Mesenchymal stem cell (in vitro differentiated cells and primary cell): ENCODE data around the gene ORM1.

Experiments
- DNase-seq: peaks from one replicate; pipeline ENCODE4 v3.0.0-alpha.2; 2013
- H2AFZ ChIP-seq: one replicate; pipeline ENCODE4 v1.6.1; 2013; ENCODE audit warnings: low read depth, mild to moderate bottlenecking, control low read depth, inconsistent platforms, low read length, moderate library complexity
- H2AK5ac ChIP-seq: 2 replicates; pipeline ENCODE4 v1.6.1; 2013; ENCODE audit warnings: low read length, moderate library complexity, mild to moderate bottlenecking, inconsistent platforms; ENCODE audit not compliant: severe bottlenecking
- H2BK120ac ChIP-seq: one replicate; pipeline ENCODE4 v1.6.1; 2013; ENCODE audit warnings: low read depth, mild to moderate bottlenecking, inconsistent platforms, low read length, moderate library complexity
- H2BK12ac ChIP-seq, 2 experiments: one replicate each; pipeline ENCODE4 v1.6.1; 2013; ENCODE audit warnings: inconsistent platforms in 2 of 2, low read length in 2 of 2, mild to moderate bottlenecking in 2 of 2, moderate library complexity in 2 of 2, control low read depth in 1 of 2
- H2BK15ac ChIP-seq: one replicate; pipeline ENCODE4 v1.6.1; 2013; ENCODE audit warnings: mild to moderate bottlenecking, low read depth, inconsistent platforms; ENCODE audit not compliant: poor library complexity, severe bottlenecking
- H2BK5ac ChIP-seq: 2 replicates; pipeline ENCODE4 v1.6.1; 2013; ENCODE audit warnings: low read depth, mild to moderate bottlenecking, low read length, control low read depth, inconsistent platforms; ENCODE audit not compliant: poor library complexity, severe bottlenecking
- H3K14ac ChIP-seq, 2 experiments: one replicate each; pipeline ENCODE4 v1.6.1; 2013; ENCODE audit warnings: inconsistent platforms in 2 of 2, low read length in 2 of 2, control low read depth in 1 of 2, mild to moderate bottlenecking in 1 of 2, moderate library complexity in 1 of 2
- H3K18ac ChIP-seq, 2 experiments: one replicate each; pipeline ENCODE4 v1.6.1; 2013; ENCODE audit warnings: inconsistent platforms in 2 of 2, low read length in 2 of 2, control low read depth in 1 of 2, low read depth in 1 of 2, mild to moderate bottlenecking in 1 of 2
- H3K23ac ChIP-seq, 2 experiments: one replicate each; pipeline ENCODE4 v1.6.1; 2013; ENCODE audit warnings: inconsistent platforms in 2 of 2, low read length in 2 of 2, mild to moderate bottlenecking in 2 of 2, moderate library complexity in 2 of 2, control low read depth in 1 of 2
- H3K27ac ChIP-seq: 2 replicates; pipeline ENCODE4 v1.5.1; 2013; ENCODE audit warnings: mild to moderate bottlenecking, moderate library complexity, low read length, control low read depth, inconsistent platforms; ENCODE audit not compliant: poor library complexity, severe bottlenecking
- H3K27me3 ChIP-seq, 2 experiments: 2 replicates each; pipeline versions ENCODE4 v1.6.1 to v1.7.0; 2013; ENCODE audit warnings: low read length in 2 of 2, mild to moderate bottlenecking in 2 of 2, moderate library complexity in 2 of 2, control low read depth in 1 of 2, inconsistent platforms in 1 of 2; ENCODE audit not compliant: control insufficient read depth in 1 of 2, insufficient read depth in 1 of 2
- H3K36me3 ChIP-seq, 2 experiments: 2 replicates each; pipeline versions ENCODE4 v1.6.1 to v1.7.0; 2013; ENCODE audit warnings: low read length in 2 of 2, control low read depth in 1 of 2, inconsistent platforms in 1 of 2, low read depth in 1 of 2, mild to moderate bottlenecking in 1 of 2; ENCODE audit not compliant: insufficient read depth in 2 of 2, control insufficient read depth in 1 of 2
- H3K4ac ChIP-seq, 2 experiments: one replicate each; pipeline ENCODE4 v1.6.1; 2013; ENCODE audit warnings: inconsistent platforms in 2 of 2, low read length in 2 of 2, mild to moderate bottlenecking in 2 of 2, moderate library complexity in 2 of 2, control low read depth in 1 of 2, low read depth in 1 of 2
- H3K4me1 ChIP-seq: 2 replicates; pipeline ENCODE4 v1.6.1; 2013; ENCODE audit warnings: low read depth, low read length, control low read depth; ENCODE audit not compliant: control insufficient read depth, insufficient read depth
- H3K4me2 ChIP-seq: 2 replicates; pipeline ENCODE4 v1.6.1; 2013; ENCODE audit warnings: low read length, mild to moderate bottlenecking, inconsistent platforms; ENCODE audit not compliant: poor library complexity, severe bottlenecking
- H3K4me3 ChIP-seq, 2 experiments: 2 replicates each; pipeline versions ENCODE4 v1.5.1 to v1.7.0; 2013; ENCODE audit warnings: low read length in 2 of 2, mild to moderate bottlenecking in 2 of 2, control low read depth in 1 of 2, low read depth in 1 of 2; ENCODE audit not compliant: insufficient read depth in 1 of 2
- H3K79me1 ChIP-seq: replicated peaks from 2 replicates; pipeline ENCODE4 v1.6.1; 2013; ENCODE audit warnings: mild to moderate bottlenecking, control low read depth, low read length, inconsistent platforms; ENCODE audit not compliant: poor library complexity, severe bottlenecking
- H3K9ac ChIP-seq: 2 replicates; pipeline ENCODE4 v1.7.0; 2013; ENCODE audit warnings: mild to moderate bottlenecking, low read length, moderate library complexity
- H3K9me3 ChIP-seq: 2 replicates; pipeline ENCODE4 v1.7.0; 2013; ENCODE audit warnings: mild to moderate bottlenecking, low read length; ENCODE audit not compliant: control insufficient read depth
- H4K8ac ChIP-seq: one replicate; pipeline ENCODE4 v1.6.1; 2013; ENCODE audit warnings: inconsistent platforms, mild to moderate bottlenecking, low read length, moderate library complexity
- H4K91ac ChIP-seq: one replicate; pipeline ENCODE4 v1.6.1; 2013; ENCODE audit warnings: mild to moderate bottlenecking, low read length, inconsistent platforms
- WGBS: methylation state at CpG from one replicate; pipeline ENCODE4 v1.1.7; 2013; ENCODE audit warnings: mixed read lengths; 5-methylcytosine and 5-hydroxymethylcytosine counted together

ORM1 gene

GRCh38 chr9:114341152-114341830 is 18.4 kb downstream of the ORM1 start:
- H3K79me1 ChIP-seq: peaks cover 1% of the 10 kb centered on the region
- no peak overlapping the region for H3K23ac ChIP-seq
- H2BK5ac ChIP-seq: no peak overlapping the region
- no peak overlapping the region for H2AFZ ChIP-seq
- DNase-seq: no peak
- H2BK120ac ChIP-seq: no peak overlapping the region
- H4K8ac ChIP-seq: no peak overlapping the region
- H2AK5ac ChIP-seq: no peak overlapping the region
- H3K9ac ChIP-seq: no peak overlapping the region
- H2BK15ac ChIP-seq: no peak overlapping the region
- no peaks in the 10 kb centered on the region for H3K9me3 ChIP-seq
- no peak overlapping the region for H3K18ac ChIP-seq
- H3K4ac ChIP-seq: no peak overlapping the region
- no peaks in the 10 kb centered on the region for H3K4me1 ChIP-seq
- WGBS: 93% methylated on average over 11 of the region's 12 CpGs
- no peak overlapping the region for H2BK12ac ChIP-seq
- no peak overlapping the region for H3K4me3 ChIP-seq
- no peak overlapping the region for H3K14ac ChIP-seq
- H3K27ac ChIP-seq: no peak overlapping the region
- no peaks in the 10 kb centered on the region for H3K27me3 ChIP-seq
- no peak overlapping the region for H4K91ac ChIP-seq
- H3K36me3 ChIP-seq: peaks cover 89 to 91% of the 10 kb centered on the region in 2 experiments
- no peak overlapping the region for H3K4me2 ChIP-seq

GRCh38 chr9:114341991-114342390 is 19.1 kb downstream of the ORM1 start:
- Histone ChIP-seq H2AK5ac (no peak overlapping the region), H3K4me2 (no peak overlapping the region), H2BK12ac (no peak overlapping the region), H2AFZ (no peak overlapping the region), H3K4me1 (no peaks in the 10 kb centered on the region), H3K36me3 (peaks cover 86 to 93% of the 10 kb centered on the region in 2 experiments), H3K4ac (no peak overlapping the region), H3K14ac (no peak overlapping the region), H2BK5ac (no peak overlapping the region), H3K27ac (no peak overlapping the region), H3K4me3 (no peak overlapping the region), H3K18ac (no peak overlapping the region), H2BK120ac (no peak overlapping the region), H4K8ac (no peak overlapping the region), H3K9me3 (no peaks in the 10 kb centered on the region), H3K23ac (no peak overlapping the region), H4K91ac (no peak overlapping the region), H3K27me3 (no peaks in the 10 kb centered on the region), H2BK15ac (no peak overlapping the region), H3K9ac (no peak overlapping the region), H3K79me1 (peaks cover 1% of the 10 kb centered on the region)
- WGBS: 94% methylated on average over 4 of the region's 4 CpGs
- DNase-seq: no peak

- H3K4me3 ChIP-seq: no peak overlapping the region
- H2BK5ac ChIP-seq: no peak overlapping the region
- no peak overlapping the region for H4K8ac ChIP-seq
- H2AFZ ChIP-seq: no peak overlapping the region
- H3K18ac ChIP-seq: no peak overlapping the region
- peaks cover 84 to 92% of the 10 kb centered on the region in 2 experiments for H3K36me3 ChIP-seq
- H3K27me3 ChIP-seq: no peaks in the 10 kb centered on the region
- no peaks in the 10 kb centered on the region for H3K9me3 ChIP-seq
- DNase-seq: no peak
- peaks cover 3% of the 10 kb centered on the region for H3K4me1 ChIP-seq
- 97% methylated on average over 3 of the region's 5 CpGs for WGBS
- no peak overlapping the region for H3K23ac ChIP-seq
- no peak overlapping the region for H2AK5ac ChIP-seq
- no peak overlapping the region for H3K27ac ChIP-seq
- H2BK15ac ChIP-seq: no peak overlapping the region
- no peak overlapping the region for H3K4me2 ChIP-seq
- no peak overlapping the region for H4K91ac ChIP-seq
- H3K9ac ChIP-seq: no peak overlapping the region
- H2BK120ac ChIP-seq: no peak overlapping the region
- no peak overlapping the region for H3K4ac ChIP-seq
- H2BK12ac ChIP-seq: no peak overlapping the region
- H3K14ac ChIP-seq: no peak overlapping the region
- H3K79me1 ChIP-seq: peaks cover 1% of the 10 kb centered on the region
These were observed 20.0 kb downstream of the ORM1 start for GRCh38 chr9:114342755-114343440.

GRCh38 chr9:114343471-114344187 is 20.7 kb downstream of the ORM1 start:
- H2BK120ac ChIP-seq: no peak overlapping the region
- peaks cover 10% of the 10 kb centered on the region for H3K4me1 ChIP-seq
- no peak overlapping the region for H3K27ac ChIP-seq
- H4K8ac ChIP-seq: no peak overlapping the region
- no peak overlapping the region for H3K4me3 ChIP-seq
- H2BK15ac ChIP-seq: no peak overlapping the region
- peak; percentile 48 for DNase-seq
- H3K79me1 ChIP-seq: peaks cover 1% of the 10 kb centered on the region
- WGBS: 84% methylated on average over 7 of the region's 9 CpGs
- no peak overlapping the region for H3K4ac ChIP-seq
- H3K9me3 ChIP-seq: no peaks in the 10 kb centered on the region
- H4K91ac ChIP-seq: no peak overlapping the region
- H3K4me2 ChIP-seq: no peak overlapping the region
- no peak overlapping the region for H2AK5ac ChIP-seq
- H2BK12ac ChIP-seq: no peak overlapping the region
- H3K23ac ChIP-seq: no peak overlapping the region
- peaks cover 81 to 92% of the 10 kb centered on the region in 2 experiments for H3K36me3 ChIP-seq
- H3K9ac ChIP-seq: no peak overlapping the region
- H2BK5ac ChIP-seq: no peak overlapping the region
- no peak overlapping the region for H2AFZ ChIP-seq
- no peak overlapping the region for H3K18ac ChIP-seq
- no peak overlapping the region for H3K14ac ChIP-seq
- H3K27me3 ChIP-seq: no peaks in the 10 kb centered on the region
